GM12875 (cell line): Measurements from ENCODE around the gene HSD17B8.
A peak's percentile ranks its signal among the peaks of the same experiment; 100 is the strongest.

ENCODE experiments used
- H3K4me3 ChIP-seq: one replicate; pipeline ENCODE4 v1.5.1; 2011; ENCODE audit warnings: low read depth, low read length, control low read depth
- TF ChIP-seq, protein P1 (sequence below): IDR thresholded peaks from 2 replicates; pipeline ENCODE4 v1.5.1; 2011; ENCODE audit warnings: low read depth, mild to moderate bottlenecking, control low read depth, inconsistent platforms, low read length, moderate library complexity, borderline replicate concordance; ENCODE audit not compliant: insufficient read depth

The HSD17B8 gene

DNA sequence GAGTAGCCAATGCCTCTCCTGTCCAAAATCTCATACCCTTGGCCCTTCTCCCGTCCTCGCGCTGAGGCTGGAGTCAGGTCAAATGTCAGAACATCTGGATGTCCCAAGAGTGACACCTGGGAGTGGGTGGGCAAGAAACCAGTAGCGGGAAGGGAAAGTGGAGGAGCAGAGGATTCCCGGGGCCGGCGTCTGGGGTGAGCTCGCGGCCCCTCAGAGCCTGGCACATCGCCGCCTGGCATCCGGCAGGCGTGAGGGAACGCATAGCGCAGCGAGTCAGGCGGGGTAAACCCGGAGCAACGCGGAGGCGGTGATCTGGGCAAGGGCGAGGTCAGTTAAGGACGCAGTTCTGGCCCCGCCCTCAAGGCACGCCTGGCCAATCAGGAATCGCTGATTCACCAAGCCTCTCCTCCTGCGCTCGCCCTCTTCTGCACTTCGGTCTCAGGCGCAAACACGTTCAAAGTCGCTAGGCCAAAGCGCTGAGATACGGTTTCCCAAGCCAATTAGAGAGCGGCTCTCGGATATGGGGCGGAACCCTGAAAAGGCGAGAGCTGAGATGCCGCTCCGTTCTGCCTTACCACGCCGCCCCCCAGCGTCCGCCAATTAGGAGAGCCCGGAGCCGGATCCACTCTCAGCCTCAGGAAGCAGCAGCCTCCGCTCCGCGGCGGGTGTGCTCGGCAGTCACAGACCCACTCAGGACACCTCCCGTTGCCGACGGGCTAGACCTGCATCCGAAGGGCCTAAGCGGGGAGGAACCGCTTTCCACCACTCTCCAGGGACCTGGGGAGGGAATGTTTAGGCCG is 44.7 kb downstream of the HSD17B8 start:
- peak overlapping the region; percentile 43 for H3K4me3 ChIP-seq
- TF ChIP-seq, protein P1, sequence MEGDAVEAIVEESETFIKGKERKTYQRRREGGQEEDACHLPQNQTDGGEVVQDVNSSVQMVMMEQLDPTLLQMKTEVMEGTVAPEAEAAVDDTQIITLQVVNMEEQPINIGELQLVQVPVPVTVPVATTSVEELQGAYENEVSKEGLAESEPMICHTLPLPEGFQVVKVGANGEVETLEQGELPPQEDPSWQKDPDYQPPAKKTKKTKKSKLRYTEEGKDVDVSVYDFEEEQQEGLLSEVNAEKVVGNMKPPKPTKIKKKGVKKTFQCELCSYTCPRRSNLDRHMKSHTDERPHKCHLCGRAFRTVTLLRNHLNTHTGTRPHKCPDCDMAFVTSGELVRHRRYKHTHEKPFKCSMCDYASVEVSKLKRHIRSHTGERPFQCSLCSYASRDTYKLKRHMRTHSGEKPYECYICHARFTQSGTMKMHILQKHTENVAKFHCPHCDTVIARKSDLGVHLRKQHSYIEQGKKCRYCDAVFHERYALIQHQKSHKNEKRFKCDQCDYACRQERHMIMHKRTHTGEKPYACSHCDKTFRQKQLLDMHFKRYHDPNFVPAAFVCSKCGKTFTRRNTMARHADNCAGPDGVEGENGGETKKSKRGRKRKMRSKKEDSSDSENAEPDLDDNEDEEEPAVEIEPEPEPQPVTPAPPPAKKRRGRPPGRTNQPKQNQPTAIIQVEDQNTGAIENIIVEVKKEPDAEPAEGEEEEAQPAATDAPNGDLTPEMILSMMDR = no peak

- peak overlapping the region; percentile 38 for H3K4me3 ChIP-seq
- TF ChIP-seq, protein P1 = no peak
These were observed 45.5 kb downstream of the HSD17B8 start for GRCh38 chr6:33249732-33250630.

DNA sequence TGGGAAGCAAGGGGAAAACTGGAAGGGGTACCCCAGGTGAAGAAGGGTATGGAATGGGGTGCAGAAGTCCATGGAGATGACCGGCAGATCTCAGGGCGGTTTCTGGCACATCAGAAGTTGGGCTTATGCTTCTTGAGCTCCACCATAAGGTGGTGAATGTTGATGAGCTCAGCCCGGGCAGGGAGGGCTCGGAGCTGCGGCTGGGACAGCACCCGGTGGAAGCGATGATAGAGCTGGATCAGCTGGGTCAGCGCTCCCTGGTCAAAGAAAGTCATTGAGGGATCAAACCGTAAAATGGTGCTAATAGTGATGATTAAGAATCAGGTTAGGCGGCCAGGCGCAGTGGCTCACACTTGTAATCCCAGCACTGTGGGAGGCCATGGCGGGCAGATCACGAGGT is 46.3 kb downstream of the HSD17B8 start:
- TF ChIP-seq, protein P1 = no peak
- no peak overlapping the region for H3K4me3 ChIP-seq

GRCh38 chr6:33251395-33252012 is 47.0 kb downstream of the HSD17B8 start:
- TF ChIP-seq, protein P1 = no peak
- H3K4me3 ChIP-seq = no peak overlapping the region

- TF ChIP-seq, protein P1 = no peak
- H3K4me3 ChIP-seq = no peak overlapping the region
These were observed 48.3 kb downstream of the HSD17B8 start for GRCh38 chr6:33252759-33253158.

- H3K4me3 ChIP-seq = no peak overlapping the region
- TF ChIP-seq, protein P1 = no peak
These were observed 50.1 kb downstream of the HSD17B8 start for GRCh38 chr6:33254591-33254990.
